Stimulated activated CD4-positive, alpha-beta T cell treated with anti-CD3 and anti-CD28 coated beads, Interleukin-15, amount 100 ng/mL, for 24 hours (primary cell): ENCODE measurements around the gene IMP4.
"Not testable (repeated sequence)": the region's sequence is repeated elsewhere in the genome, so short reads cannot be mapped to it uniquely, and the experiment has no call there.

Experiments used
- DNase-seq: peaks from one replicate; pipeline ENCODE4 v3.0.0-alpha.2; 2020

IMP4 gene

GRCh38 chr2:130342533-130343275 is at the start of gene IMP4:
TSS of gene IMP4 (plus strand) at chr2:130342897. CDS start at chr2:130342933, 36 bp downstream.
- peak; percentile 96 for DNase-seq

- no peak for DNase-seq
Observed at GRCh38 chr2:130300258-130300969, 42.3 kb upstream of the IMP4 start.

- no peak for DNase-seq
Observed at GRCh38 chr2:130300970-130301348, 41.7 kb upstream of the IMP4 start.

GRCh38 chr2:130302164-130302886 is 40.4 kb upstream of the IMP4 start:
- DNase-seq, result no peak

GRCh38 chr2:130303169-130303568 is 39.5 kb upstream of the IMP4 start:
- DNase-seq, result no peak

GRCh38 chr2:130304726-130305125 is 38.0 kb upstream of the IMP4 start:
- no peak for DNase-seq

- no peak for DNase-seq
Observed at GRCh38 chr2:130307850-130308249, 34.8 kb upstream of the IMP4 start.

- no peak for DNase-seq
Observed at GRCh38 chr2:130310881-130311280, 31.8 kb upstream of the IMP4 start.

GRCh38 chr2:130313812-130314334 is 28.8 kb upstream of the IMP4 start:
- DNase-seq, result no peak

GRCh38 chr2:130314377-130314776 is 28.3 kb upstream of the IMP4 start:
- DNase-seq, result no peak

- DNase-seq, result no peak
Observed at GRCh38 chr2:130316596-130316995, 26.1 kb upstream of the IMP4 start.

GRCh38 chr2:130318906-130319305 is 23.8 kb upstream of the IMP4 start:
- DNase-seq, result no peak

- DNase-seq, result no peak
Observed at GRCh38 chr2:130319536-130319935, 23.2 kb upstream of the IMP4 start.

- DNase-seq, result no peak
Observed at GRCh38 chr2:130327703-130328527, 14.8 kb upstream of the IMP4 start.

- no peak for DNase-seq
Observed at GRCh38 chr2:130328710-130329109, 14.0 kb upstream of the IMP4 start.

- peak; percentile 84 for DNase-seq
Observed at GRCh38 chr2:130332271-130333073, 10.2 kb upstream of the IMP4 start.

- DNase-seq, result not testable (repeated sequence)
Observed at GRCh38 chr2:130333253-130333652, 9.4 kb upstream of the IMP4 start.

- DNase-seq, result no peak
Observed at GRCh38 chr2:130334026-130334425, 8.7 kb upstream of the IMP4 start.

GRCh38 chr2:130335226-130335625 is 7.5 kb upstream of the IMP4 start:
- DNase-seq, result no peak

GRCh38 chr2:130336150-130336876 is 6.4 kb upstream of the IMP4 start:
- no peak for DNase-seq
